ENCODE measurements around the gene INPP5B. TPM values are rescaled to one million over a fixed set of nuclear protein-coding genes. Genes with fewer than 3 reads are reported as not detected.

The INPP5B gene
- total RNA-seq, 1 donor from 2014 or later: 18.7 TPM

DNA sequence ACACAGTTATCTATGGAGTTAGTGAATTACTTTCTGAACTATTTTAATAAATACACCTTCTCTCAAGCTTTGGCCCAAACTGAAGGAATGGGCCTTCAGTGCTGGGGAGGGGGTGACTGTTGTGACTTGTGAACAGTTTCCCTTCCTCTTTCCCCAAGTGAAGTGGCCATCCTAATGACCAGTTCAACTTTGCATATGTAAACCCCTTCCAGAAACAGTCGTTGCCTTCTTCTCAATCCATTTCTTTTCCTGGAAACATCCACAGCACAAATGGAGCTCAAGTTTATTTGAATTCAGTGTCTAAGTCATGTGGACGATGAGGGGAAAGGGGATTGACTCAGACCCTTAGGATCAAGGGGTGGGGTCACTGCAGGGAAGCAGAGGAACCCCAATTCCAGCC lies 1.3 kb upstream of the INPP5B start:
- TF ChIP-seq, protein P1, sequence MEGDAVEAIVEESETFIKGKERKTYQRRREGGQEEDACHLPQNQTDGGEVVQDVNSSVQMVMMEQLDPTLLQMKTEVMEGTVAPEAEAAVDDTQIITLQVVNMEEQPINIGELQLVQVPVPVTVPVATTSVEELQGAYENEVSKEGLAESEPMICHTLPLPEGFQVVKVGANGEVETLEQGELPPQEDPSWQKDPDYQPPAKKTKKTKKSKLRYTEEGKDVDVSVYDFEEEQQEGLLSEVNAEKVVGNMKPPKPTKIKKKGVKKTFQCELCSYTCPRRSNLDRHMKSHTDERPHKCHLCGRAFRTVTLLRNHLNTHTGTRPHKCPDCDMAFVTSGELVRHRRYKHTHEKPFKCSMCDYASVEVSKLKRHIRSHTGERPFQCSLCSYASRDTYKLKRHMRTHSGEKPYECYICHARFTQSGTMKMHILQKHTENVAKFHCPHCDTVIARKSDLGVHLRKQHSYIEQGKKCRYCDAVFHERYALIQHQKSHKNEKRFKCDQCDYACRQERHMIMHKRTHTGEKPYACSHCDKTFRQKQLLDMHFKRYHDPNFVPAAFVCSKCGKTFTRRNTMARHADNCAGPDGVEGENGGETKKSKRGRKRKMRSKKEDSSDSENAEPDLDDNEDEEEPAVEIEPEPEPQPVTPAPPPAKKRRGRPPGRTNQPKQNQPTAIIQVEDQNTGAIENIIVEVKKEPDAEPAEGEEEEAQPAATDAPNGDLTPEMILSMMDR (conservative IDR thresholded peaks at IDR 0.05; ENCODE audit: low read depth, low read length): no peak
- H3K4me3 ChIP-seq (ENCODE audit: low read depth, low read length): no peak overlapping the region
- no peak for DNase-seq (ENCODE audit: low read depth)

DNA sequence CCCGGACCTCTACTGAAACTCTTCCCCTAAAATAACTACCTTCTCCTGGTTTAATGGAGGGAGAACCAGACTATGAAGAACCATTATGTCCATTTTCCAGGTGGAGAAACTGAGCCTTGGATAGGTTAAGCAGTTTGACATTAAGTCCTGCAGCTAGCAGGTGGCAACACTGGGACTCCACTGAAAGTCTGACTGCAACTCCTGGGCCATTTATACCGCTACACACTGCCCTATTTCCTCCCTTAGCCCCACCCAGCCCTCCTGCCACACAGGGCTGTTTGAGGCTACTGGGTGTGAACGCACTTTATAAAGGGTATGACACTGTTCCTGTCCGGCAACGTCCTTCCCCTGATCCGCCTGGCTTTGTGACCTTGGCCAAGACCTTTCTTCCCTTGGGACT lies 511 bp upstream of the INPP5B start:
- TF ChIP-seq, protein P1 (conservative IDR thresholded peaks at IDR 0.05; ENCODE audit: low read depth, low read length): no peak
- no peak for DNase-seq (ENCODE audit: low read depth)
- peak overlapping the region; percentile 73 for H3K4me3 ChIP-seq (ENCODE audit: low read depth, low read length)

DNA sequence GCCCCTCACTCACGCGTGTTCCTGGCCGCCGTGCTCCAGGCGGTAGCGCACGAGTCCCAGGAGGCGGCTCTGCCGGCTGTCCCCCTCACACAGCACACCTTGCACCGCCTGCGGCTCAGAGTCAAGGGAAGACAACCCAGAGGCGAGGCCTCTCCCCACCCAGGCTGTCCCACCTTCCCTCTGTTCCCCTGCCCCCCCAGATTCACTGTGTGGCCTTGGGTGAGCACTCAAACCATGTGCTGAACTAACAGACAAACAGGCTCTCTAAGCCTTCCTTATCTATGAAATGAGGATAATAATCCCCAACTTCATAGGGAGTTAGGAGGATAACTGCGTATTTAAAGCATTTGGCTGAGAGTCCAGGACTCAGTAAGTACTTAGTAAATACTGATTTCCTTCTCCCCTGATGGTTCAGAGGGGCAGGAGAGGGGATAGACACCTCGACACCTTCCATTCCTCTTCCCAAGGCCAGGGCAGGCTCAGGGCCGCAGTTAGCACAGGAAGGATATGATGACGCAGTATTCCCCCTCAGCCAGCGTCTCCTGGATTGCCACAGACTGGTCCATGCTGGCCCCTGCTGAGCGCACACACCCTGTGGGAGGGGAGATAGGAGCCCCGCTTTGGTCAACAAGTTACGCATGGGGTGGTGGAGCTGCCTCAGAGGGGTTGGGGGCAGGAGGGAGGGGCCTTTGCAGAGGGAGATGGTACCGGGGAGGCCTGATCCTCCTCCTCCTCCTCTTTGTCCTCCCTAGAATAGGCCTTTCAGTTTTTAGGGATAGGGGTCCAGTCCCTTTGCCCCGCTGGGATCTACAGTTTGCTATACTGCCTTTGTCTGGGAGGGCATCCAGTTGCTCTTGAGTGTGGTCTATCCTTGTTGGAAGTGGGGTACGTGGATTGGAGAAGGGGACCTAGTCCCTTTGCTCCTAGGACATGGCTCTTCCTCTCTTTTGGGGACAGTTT lies 830 bp downstream of the INPP5B start:
- no peak for DNase-seq (ENCODE audit: low read depth)
- TF ChIP-seq, protein P1 (conservative IDR thresholded peaks at IDR 0.05; ENCODE audit: low read depth, low read length): no peak
- H3K4me3 ChIP-seq (ENCODE audit: low read depth, low read length): peak overlapping the region; percentile 73

DNA sequence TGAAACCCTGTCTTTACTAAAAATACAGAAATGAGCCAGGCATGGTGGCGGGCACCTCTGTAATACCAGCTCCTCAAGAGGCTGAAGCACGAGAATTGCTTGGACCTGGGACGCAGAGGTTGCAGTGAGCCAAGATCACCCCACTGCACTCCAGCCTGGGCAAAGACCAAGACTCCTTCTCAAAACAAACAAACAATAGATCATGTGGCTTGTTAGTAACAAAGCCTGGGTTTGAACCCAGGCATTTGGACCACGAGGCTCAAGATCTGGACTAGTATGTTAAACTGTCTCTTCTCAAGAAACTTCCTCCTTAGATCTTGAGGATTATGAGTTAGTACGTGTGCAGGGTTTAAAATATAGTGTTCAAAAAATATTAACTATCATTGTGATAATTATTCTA lies 1.6 kb downstream of the INPP5B start:
- no peak overlapping the region for H3K4me3 ChIP-seq (ENCODE audit: low read depth, low read length)
- no peak for DNase-seq (ENCODE audit: low read depth)

DNA sequence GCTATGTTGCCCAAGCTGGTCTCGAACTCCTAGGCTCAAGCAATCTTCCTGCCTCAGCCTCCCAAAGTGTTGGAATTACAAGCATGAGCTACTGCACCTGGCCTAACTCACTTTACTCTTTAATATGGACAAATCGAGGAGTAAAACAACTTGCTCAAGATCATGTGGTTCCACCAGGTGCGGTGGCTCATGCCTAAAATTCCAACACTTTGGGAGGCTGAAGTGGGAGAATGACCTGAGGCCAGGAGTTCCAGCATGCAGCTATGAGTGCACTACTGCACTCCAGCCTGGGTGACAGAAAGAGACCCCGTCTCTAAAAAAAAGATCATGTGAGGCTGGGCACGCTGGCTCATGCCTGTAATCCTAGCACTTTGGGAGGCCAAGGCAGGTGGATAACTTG lies 2.0 kb downstream of the INPP5B start:
- TF ChIP-seq, protein P1 (conservative IDR thresholded peaks at IDR 0.05; ENCODE audit: low read depth, low read length): no peak
- no peak overlapping the region for H3K4me3 ChIP-seq (ENCODE audit: low read depth, low read length)
- DNase-seq (ENCODE audit: low read depth): no peak

More for the DNA sequence above, 1.6 kb downstream of the INPP5B start:
- TF ChIP-seq, protein P1 (conservative IDR thresholded peaks at IDR 0.05; ENCODE audit: low read depth, low read length): no peak

DNA sequence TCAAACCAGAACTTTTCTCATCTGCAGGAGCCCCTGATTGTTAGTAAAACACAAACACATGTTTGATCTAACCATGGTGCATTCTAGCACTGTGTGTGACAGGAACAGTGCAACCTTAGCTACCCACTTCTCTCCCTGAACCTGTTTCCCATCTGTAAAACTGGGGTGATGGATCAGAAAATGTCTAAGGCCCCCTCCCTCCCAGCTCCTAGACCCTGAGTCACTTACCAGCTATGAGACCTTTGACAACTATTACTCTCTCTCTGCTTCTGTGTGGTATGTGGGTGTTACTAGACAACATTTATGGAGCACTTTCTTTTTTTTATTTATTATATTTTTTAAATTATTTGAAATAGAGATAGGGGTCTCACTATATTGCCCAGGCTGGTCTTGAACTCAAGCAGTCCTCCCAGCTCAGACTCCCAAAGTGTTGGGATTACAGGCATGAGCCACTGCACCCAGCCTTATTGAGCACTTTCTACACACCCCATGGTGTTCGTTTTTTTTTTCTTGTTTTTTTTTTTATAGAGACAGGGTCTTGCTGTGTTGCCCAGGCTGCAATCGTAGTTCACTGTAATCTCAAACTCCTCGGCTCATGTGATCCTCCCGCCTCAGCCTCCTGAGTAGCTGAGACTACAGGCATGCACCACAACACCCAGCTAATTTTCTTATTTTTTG lies 2.6 kb downstream of the INPP5B start:
- TF ChIP-seq, protein P1 (conservative IDR thresholded peaks at IDR 0.05; ENCODE audit: low read depth, low read length): no peak
- no peak for DNase-seq (ENCODE audit: low read depth)

More for the DNA sequence above, 2.6 kb downstream of the INPP5B start:
- no peak overlapping the region for H3K4me3 ChIP-seq (ENCODE audit: low read depth, low read length)
